Right atrium auricular region (tissue), 2 donors: ENCODE data around the gene NUTM1. TPM values are rescaled to one million over a fixed set of nuclear protein-coding genes. Genes with fewer than 3 reads are reported as not detected.
"Not testable (repeated sequence)": the region's sequence is repeated elsewhere in the genome, so short reads cannot be mapped to it uniquely, and the experiment has no call there.

Source experiments
- DNase-seq: peaks from one replicate; pipeline ENCODE4 v3.0.0-alpha.2; 2019; ENCODE audit warnings: low spot score
- H3K27ac ChIP-seq, 2 donors: fragments of 200-600 bp; sonication (generic); 1 replicate in 1 of 2; 2 replicates in 1 of 2; pipeline ENCODE4 v1.5.1; 2016 to 2019
- H3K27me3 ChIP-seq, 2 donors: fragments of 200-600 bp; sonication (generic); one replicate each; pipeline versions ENCODE4 v1.5.1 to v1.6.0; 2017 to 2019
- H3K36me3 ChIP-seq: fragments of 200-600 bp; sonication (generic); one replicate; pipeline ENCODE4 v1.5.1; 2016
- H3K4me1 ChIP-seq, 2 donors: fragments of 200-600 bp; sonication (generic); one replicate each; pipeline versions ENCODE4 v1.5.1 to v1.6.0; 2017 to 2019
- H3K4me3 ChIP-seq, 2 donors: fragments of 200-600 bp; sonication (generic); 1 replicate in 1 of 2; 2 replicates in 1 of 2; pipeline ENCODE4 v1.5.1; 2017 to 2019; ENCODE audit warnings: mild to moderate bottlenecking in 1 of 2, moderate library complexity in 1 of 2
- H3K9me3 ChIP-seq, 2 donors: fragments of 200-600 bp; sonication (generic); one replicate each; pipeline ENCODE4 v1.5.1; 2019
- CTCF ChIP-seq, 2 donors: fragments of 200-600 bp; sonication (generic); IDR thresholded peaks; one replicate each; pipeline ENCODE4 v1.5.1; 2019; ENCODE audit warnings: antibody characterized with exemption in 2 of 2
- total RNA-seq, 2 donors: library from RNA; depleted of rRNA; stranded (reverse); fragments of >200 nt; gene quantifications; one replicate each; pipeline ENCODE4 v1.1.0, GENCODE V29; 2016

The NUTM1 gene
- total RNA-seq, 2 donors from 2014 or later, result not detected

DNA sequence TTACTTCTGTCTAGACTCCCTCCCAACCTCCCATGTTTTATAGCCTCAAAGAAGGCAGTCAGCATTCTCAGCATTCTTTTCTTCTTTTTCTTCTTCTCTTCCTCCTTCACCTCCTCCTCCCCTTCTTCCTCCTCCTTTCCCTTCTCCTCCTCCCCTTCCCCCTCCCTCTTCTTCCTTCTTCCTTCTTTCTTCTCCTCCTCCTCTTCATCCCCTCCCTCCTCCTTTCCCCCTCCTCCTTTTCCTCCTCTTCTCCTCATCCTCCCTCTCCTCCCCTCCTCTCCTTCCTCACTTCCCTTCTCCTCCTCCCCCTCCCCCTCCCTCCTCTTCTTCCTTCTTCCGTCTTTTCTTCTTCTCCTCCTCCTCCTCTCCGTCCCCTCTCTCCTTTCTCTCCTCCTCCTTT is 27.5 kb downstream of the NUTM1 start:
- Histone ChIP-seq H3K36me3 (no peaks in the 10 kb centered on the region), H3K4me1 (peaks cover 0 to 19% of the 10 kb centered on the region in 2 donors), H3K27ac (no peak overlapping the region), H3K27me3 (no peaks in the 10 kb centered on the region), H3K4me3 (no peak overlapping the region), H3K9me3 (no peaks in the 10 kb centered on the region)
- TF ChIP-seq CTCF (IDR thresholded peaks at IDR 0.05), result no peak
- DNase-seq, result no peak

DNA sequence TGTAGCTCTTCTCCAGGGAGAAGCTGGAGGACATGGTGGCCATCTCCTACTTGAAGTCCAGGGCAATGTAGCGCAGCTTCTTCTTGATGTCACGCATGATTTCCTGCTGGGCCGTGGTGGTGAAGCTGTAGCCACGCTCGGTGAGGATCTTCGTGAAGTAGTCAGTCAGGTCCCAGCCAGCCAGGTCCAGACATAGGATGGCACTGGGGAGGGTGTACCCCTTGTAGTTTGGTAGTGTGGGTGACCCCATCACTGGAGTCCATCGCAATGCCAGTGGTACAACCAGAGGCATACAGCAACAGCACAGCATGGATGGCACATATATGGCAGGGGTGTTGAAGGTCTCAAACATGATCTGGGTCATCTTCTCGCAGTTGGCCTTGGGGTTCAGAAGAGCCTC is 30.8 kb downstream of the NUTM1 start:
- TF ChIP-seq CTCF (IDR thresholded peaks at IDR 0.05), result no peak
- Histone ChIP-seq H3K27ac (no peak overlapping the region), H3K36me3 (no peaks in the 10 kb centered on the region), H3K9me3 (no peaks in the 10 kb centered on the region), H3K27me3 (no peaks in the 10 kb centered on the region), H3K4me1 (no peaks in the 10 kb centered on the region), H3K4me3 (no peak overlapping the region)
- DNase-seq, result no peak

DNA sequence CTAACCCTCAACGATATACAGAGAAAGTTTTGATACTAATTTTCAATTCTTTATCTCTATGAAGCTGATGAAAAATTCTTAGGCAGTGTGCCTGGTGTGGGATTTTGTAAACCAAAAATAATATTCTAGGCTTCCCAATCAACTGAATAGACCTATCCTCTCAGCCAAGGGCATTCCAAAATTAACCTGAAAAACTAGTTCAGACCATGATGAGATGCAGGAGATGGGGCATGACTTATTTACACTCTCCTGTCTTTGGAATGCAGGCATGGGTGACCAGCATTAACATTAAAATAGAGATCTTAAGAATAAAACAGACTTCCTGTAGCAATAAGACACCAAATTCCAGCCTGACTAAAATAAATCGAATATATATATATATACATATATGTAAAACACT is 31.7 kb downstream of the NUTM1 start:
- Histone ChIP-seq H3K4me1 (no peaks in the 10 kb centered on the region), H3K36me3 (no peaks in the 10 kb centered on the region), H3K4me3 (no peak overlapping the region), H3K27ac (no peak overlapping the region), H3K27me3 (no peaks in the 10 kb centered on the region), H3K9me3 (no peaks in the 10 kb centered on the region)
- DNase-seq, result no peak
- no peak for TF ChIP-seq CTCF (IDR thresholded peaks at IDR 0.05)

DNA sequence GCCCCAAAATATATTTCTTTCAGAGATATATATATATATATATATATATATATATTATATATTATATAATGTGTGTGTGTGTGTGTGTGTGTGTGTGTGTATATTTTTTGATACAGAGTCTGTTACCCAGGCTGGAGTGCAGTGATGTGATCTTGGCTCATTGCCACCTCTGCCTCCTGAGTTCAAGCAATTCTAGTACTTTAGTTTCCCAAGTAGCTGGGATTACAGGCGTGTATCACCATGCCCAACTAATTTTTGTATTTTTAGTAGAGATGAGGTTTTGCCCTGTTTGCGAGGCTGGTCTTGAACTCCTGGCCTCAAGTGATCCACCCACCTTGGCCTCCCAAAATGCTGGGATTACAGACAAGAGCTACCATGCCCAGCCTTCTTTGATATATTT is 32.4 kb downstream of the NUTM1 start:
- DNase-seq, H3K36me3 ChIP-seq, H3K4me3 ChIP-seq, H3K27me3 ChIP-seq, H3K27ac ChIP-seq, H3K4me1 ChIP-seq, H3K9me3 ChIP-seq: not testable (repeated sequence)

- TF ChIP-seq CTCF (IDR thresholded peaks at IDR 0.05), result no peak
- H3K27me3 ChIP-seq, result no peaks in the 10 kb centered on the region
- H3K27ac ChIP-seq, result no peak overlapping the region
- H3K36me3 ChIP-seq, result no peaks in the 10 kb centered on the region
- H3K4me3 ChIP-seq, result no peak overlapping the region
- DNase-seq, result no peak
- no peaks in the 10 kb centered on the region for H3K9me3 ChIP-seq
- no peaks in the 10 kb centered on the region for H3K4me1 ChIP-seq
These were observed 33.7 kb downstream of the NUTM1 start for GRCh38 chr15:34376856-34377255.

- DNase-seq, result peak; percentile 18
- not testable (repeated sequence) for H3K27ac ChIP-seq, H3K27me3 ChIP-seq, H3K4me3 ChIP-seq, H3K36me3 ChIP-seq, H3K4me1 ChIP-seq, H3K9me3 ChIP-seq
These were observed 37.4 kb downstream of the NUTM1 start for GRCh38 chr15:34380491-34380890.

DNA sequence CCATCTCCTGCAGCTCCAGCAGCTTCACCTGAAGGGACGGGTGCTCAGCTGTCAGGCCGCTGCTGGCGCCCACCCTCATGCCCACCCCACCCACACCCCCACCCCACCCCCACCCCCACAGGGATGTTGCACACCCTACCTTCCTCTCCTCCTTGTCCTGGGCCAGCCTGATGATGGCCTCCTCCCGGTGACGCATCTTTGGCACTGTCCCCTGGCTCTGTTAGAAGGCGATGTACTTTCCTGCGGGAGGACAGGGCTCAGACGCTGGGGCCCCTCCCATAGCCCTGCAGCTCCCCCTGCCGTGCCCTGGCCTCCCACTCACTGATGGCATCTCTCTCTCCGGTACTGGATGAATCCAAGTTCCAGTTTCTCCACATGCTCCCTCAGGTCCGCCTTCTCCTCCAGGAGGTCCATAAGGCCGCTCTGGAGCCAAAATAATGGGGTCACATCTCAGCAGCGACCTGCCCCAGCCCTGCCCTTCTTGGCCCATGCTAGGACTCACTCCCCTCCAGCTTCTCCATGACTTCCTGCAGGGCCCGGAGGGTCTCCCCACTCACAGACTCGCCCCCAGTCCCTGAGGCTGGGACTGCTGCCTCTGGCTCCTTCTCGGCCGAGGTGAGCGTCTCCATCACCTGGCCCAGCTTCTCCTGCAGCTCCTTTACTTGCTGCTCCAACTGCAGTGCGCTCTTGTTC is 38.9 kb downstream of the NUTM1 start:
- H3K36me3 ChIP-seq, H3K9me3 ChIP-seq, H3K27ac ChIP-seq, H3K27me3 ChIP-seq, H3K4me1 ChIP-seq, H3K4me3 ChIP-seq, DNase-seq: not testable (repeated sequence)

DNA sequence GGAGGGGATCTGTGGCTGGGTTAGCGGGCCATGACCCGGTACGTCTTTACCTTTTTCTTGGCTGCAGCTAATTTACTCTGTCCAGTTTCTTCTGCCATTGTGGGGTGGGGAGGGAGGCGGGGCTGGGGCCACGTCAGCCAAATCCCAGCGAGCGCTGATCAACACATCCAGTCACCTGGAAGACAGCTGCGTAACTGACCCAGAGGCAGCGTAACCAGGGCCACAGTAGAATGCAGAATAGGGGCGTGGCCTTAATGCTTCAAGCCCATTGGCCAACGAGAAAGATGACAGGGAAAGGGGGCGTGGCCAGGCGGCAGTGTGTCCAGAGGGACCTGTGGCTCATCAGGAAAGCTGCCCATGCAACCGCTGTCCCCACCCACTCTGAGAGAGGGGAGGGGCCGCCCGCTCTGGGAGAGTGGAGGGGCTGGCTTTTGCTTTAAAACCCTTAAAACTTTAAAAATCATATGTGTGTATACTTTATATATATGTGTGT is 46.5 kb downstream of the NUTM1 start:
- not testable (repeated sequence) for DNase-seq, H3K27ac ChIP-seq, H3K36me3 ChIP-seq

GRCh38 chr15:34392981-34393380 is 49.9 kb downstream of the NUTM1 start:
- H3K9me3 ChIP-seq, H3K4me1 ChIP-seq, H3K4me3 ChIP-seq, H3K27ac ChIP-seq, H3K36me3 ChIP-seq, DNase-seq, H3K27me3 ChIP-seq: not testable (repeated sequence)

More for the DNA sequence above, 46.5 kb downstream of the NUTM1 start:
- H3K27me3 ChIP-seq, H3K9me3 ChIP-seq, H3K4me1 ChIP-seq, H3K4me3 ChIP-seq: not testable (repeated sequence)

DNA sequence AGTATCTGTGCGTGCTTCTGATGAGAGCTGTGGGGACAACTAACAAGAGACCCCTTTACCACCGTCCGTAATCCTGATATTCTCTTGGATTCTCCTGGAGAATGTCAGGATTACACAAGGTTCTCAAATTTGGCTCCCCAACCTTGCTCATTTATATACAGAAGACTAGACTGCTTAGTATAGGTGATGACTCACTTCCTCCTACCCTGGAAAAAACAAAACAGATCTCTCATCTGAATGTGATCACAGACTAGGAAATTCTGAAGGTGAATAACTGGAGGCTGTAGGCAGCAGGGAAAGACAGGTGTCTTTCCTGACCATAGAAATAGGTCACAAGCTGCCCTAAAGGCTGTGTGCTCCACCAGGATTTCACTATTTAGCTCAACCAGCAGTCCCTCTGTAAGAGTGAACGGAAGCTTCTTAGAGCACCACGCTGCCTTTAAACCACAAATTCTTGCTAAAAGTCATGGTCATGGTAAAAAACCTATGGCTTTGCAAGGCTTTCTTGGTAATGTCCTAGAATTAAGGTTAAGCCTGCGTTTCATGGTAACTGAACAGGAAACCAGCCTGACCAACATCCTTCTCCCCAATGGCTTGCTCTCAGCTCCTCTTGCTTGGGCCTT is 54.6 kb downstream of the NUTM1 start:
- not testable (repeated sequence) for H3K9me3 ChIP-seq, H3K27ac ChIP-seq, DNase-seq, H3K27me3 ChIP-seq, H3K4me3 ChIP-seq, H3K36me3 ChIP-seq, H3K4me1 ChIP-seq

DNA sequence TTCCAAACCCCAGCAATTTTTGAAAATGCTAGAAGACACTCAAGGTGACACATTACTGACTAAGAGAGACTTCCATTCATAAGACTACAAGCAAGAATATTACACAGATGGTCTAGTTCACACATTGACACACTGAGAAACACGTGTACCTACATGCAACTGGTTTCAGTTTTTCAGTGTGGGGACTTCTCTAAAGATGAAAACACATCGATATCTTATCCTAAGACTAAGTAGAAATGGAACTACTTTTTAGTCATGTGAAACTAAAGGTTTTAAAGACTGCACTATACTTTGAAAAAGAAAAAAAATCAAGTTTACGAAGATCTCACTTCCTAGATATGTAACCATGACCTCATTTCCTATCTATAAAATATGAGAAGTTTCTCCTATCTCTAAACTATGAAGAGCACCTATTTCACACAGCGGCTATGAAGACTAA is 60.1 kb downstream of the NUTM1 start:
- not testable (repeated sequence) for DNase-seq, H3K27ac ChIP-seq, H3K9me3 ChIP-seq, H3K36me3 ChIP-seq, H3K4me3 ChIP-seq, H3K4me1 ChIP-seq, H3K27me3 ChIP-seq
